Activated CD4-positive, alpha-beta T cell treated with anti-CD3 and anti-CD28 coated beads, Interleukin-2, amount 50 U/mL, for 16 hours (primary cell): ENCODE measurements around the gene TCF3.
"Not testable (repeated sequence)": the region's sequence is repeated elsewhere in the genome, so short reads cannot be mapped to it uniquely, and the experiment has no call there.

ENCODE experiments used
- DNase-seq: peaks from one replicate; pipeline ENCODE4 v3.0.0-alpha.2; 2020

Gene TCF3

GRCh38 chr19:1652471-1653299, at the start of gene TCF3:
TSS of gene TCF3 (minus strand) at chr19:1652615. CDS start at chr19:1650248, 2,367 bp downstream.
- peak; percentile 98 for DNase-seq

- DNase-seq, result no peak
Observed at GRCh38 chr19:1700733-1701663, 48.6 kb upstream of the TCF3 start.

- no peak for DNase-seq
Observed at GRCh38 chr19:1699998-1700732, 47.8 kb upstream of the TCF3 start.

GRCh38 chr19:1699386-1699785, 47.0 kb upstream of the TCF3 start:
- DNase-seq, result no peak

- DNase-seq, result no peak
Observed at GRCh38 chr19:1698636-1699035, 46.2 kb upstream of the TCF3 start.

- not testable (repeated sequence) for DNase-seq
Observed at GRCh38 chr19:1695481-1695880, 43.1 kb upstream of the TCF3 start.

GRCh38 chr19:1691589-1692290, 39.3 kb upstream of the TCF3 start:
- DNase-seq, result no peak

- peak; percentile 75 for DNase-seq
Observed at GRCh38 chr19:1690699-1691307, 38.4 kb upstream of the TCF3 start.

GRCh38 chr19:1685785-1686184, 33.4 kb upstream of the TCF3 start:
- DNase-seq, result not testable (repeated sequence)

GRCh38 chr19:1685046-1685445, 32.6 kb upstream of the TCF3 start:
- DNase-seq, result no peak

- no peak for DNase-seq
Observed at GRCh38 chr19:1684573-1684912, 32.1 kb upstream of the TCF3 start.

- DNase-seq, result no peak
Observed at GRCh38 chr19:1683869-1684572, 31.6 kb upstream of the TCF3 start.

- no peak for DNase-seq
Observed at GRCh38 chr19:1680976-1681375, 28.6 kb upstream of the TCF3 start.

- no peak for DNase-seq
Observed at GRCh38 chr19:1678073-1678472, 25.7 kb upstream of the TCF3 start.

- no peak for DNase-seq
Observed at GRCh38 chr19:1676351-1677266, 24.2 kb upstream of the TCF3 start.

- DNase-seq, result no peak
Observed at GRCh38 chr19:1675633-1676350, 23.4 kb upstream of the TCF3 start.

GRCh38 chr19:1674293-1674679, 21.9 kb upstream of the TCF3 start:
- no peak for DNase-seq

GRCh38 chr19:1673645-1674292, 21.4 kb upstream of the TCF3 start:
- no peak for DNase-seq
